Kidney (tissue), 14 donors: ENCODE measurements around the gene RGS6. TPM values are rescaled to one million over a fixed set of nuclear protein-coding genes. Genes with fewer than 3 reads are reported as not detected.

Experiments
- DNase-seq, 5 donors: peaks; one replicate each; pipeline ENCODE4 v3.0.0-alpha.2; 2013 to 2020
- FAIRE-seq: peaks from 2 replicates; lab custom pipeline; 2012; peaks lifted over from hg19 to GRCh38; lab: Jason Lieb, UNC
- H3K27ac ChIP-seq, 2 donors: one replicate each; pipeline ENCODE4 v1.7.0; 2013; ENCODE audit warnings: low read depth in 2 of 2, low read length in 2 of 2, inconsistent platforms in 1 of 2
- H3K27me3 ChIP-seq: one replicate; pipeline ENCODE4 v1.7.1; 2013; ENCODE audit warnings: low read length, inconsistent platforms; ENCODE audit not compliant: control insufficient read depth, insufficient read depth
- H3K36me3 ChIP-seq, 3 donors: one replicate each; pipeline versions ENCODE4 v1.7.0 to v1.7.1; 2013; ENCODE audit warnings: low read length in 3 of 3, control low read depth in 1 of 3, inconsistent platforms in 1 of 3; ENCODE audit not compliant: insufficient read depth in 3 of 3, control insufficient read depth in 2 of 3
- H3K4me1 ChIP-seq, 3 donors: one replicate each; pipeline versions ENCODE4 v1.7.0 to v1.7.1; 2013; ENCODE audit warnings: low read length in 3 of 3, inconsistent platforms in 1 of 3, low read depth in 1 of 3; ENCODE audit not compliant: control insufficient read depth in 2 of 3, insufficient read depth in 2 of 3
- H3K4me3 ChIP-seq, 3 donors: one replicate each; pipeline versions ENCODE4 v1.7.0 to v1.8.1; 2013; ENCODE audit warnings: low read length in 3 of 3, control low read depth in 1 of 3, inconsistent platforms in 1 of 3
- H3K9ac ChIP-seq, 3 donors: one replicate each; pipeline versions ENCODE4 v1.7.0 to v1.7.1; 2013; ENCODE audit warnings: low read length in 3 of 3, control low read depth in 1 of 3, inconsistent platforms in 1 of 3
- H3K9me3 ChIP-seq, 3 donors: one replicate each; pipeline versions ENCODE4 v1.7.0 to v1.7.1; 2013; ENCODE audit warnings: low read length in 3 of 3, control low read depth in 1 of 3, inconsistent platforms in 1 of 3; ENCODE audit not compliant: control insufficient read depth in 2 of 3, insufficient read depth in 1 of 3
- intact Hi-C: fragments of 100-400 bp; cut with DNase I; formaldehyde crosslinking; loops from one replicate; pipeline ENCODE4 v1.11.1; 2022
- polyA plus RNA-seq: library from polyadenylated mRNA; stranded (reverse); fragments of 350-450 nt; fragmentation: Illumina TruSeq; extraction: RNeasy Lipid Tissue Mini Kit (QIAGEN cat#74804); gene quantifications from one replicate; pipeline ENCODE4 v1.2.3, GENCODE V29; 2014; ENCODE audit warnings: low read depth, low replicate concordance; ENCODE audit not compliant: insufficient read depth
- total RNA-seq: library from RNA; stranded (reverse); fragmentation: NEBNext Ultra II Directional; extraction: Animal tissue kit (Norgen Biotek cat#: 25700); gene quantifications from one replicate; pipeline ENCODE4 v1.2.1, GENCODE V29; 2021
- TF ChIP-seq, protein P1 (sequence below): IDR thresholded peaks from 3 replicates; pipeline ENCODE4 v1.5.1; 2012; ENCODE audit warnings: mild to moderate bottlenecking, moderate library complexity, borderline replicate concordance; ENCODE audit not compliant: insufficient read depth; ENCODE audit errors: extremely low read depth
- donor health status: control.
- donor health status: control.
- donor health status: control.
- donor health status: control.
- donor health status: control.
- donor health status: DM: yes; HTN: yes; CAD: no.
- donor health status: Normal renal cell carcinoma (clear cell type).

The RGS6 gene
- total and polyA plus RNA-seq, 2 donors from 2014 or later = 1.1 to 1.4 TPM

DNA sequence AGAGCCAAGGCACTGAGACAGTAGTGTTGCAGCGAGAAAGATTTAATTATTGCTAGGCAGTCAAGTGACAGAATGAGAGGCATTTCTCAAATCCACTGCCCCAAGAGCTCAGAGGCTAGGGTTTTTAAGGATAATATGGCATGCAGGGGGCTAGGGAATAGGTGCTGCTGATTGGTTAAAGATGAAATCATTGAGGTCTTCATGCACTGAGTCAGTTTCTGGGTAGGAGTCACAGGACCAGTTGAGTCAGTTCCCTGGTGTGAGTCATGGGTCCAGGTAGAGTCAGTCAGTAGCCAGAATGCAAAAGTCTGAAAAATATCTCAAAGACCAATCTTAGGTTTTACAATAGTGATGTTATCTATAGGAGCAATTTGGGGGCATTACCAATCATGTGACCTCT, 323.8 kb downstream of the RGS6 start:
- DNase-seq = no peak
- H3K4me1 ChIP-seq = no peaks in the 10 kb centered on the region
- no peak overlapping the region for H3K4me3 ChIP-seq
- no peak overlapping the region for H3K9ac ChIP-seq
- intact Hi-C loops = no loop called here
- no peaks in the 10 kb centered on the region for H3K27me3 ChIP-seq
- H3K27ac ChIP-seq = no peak overlapping the region
- H3K9me3 ChIP-seq = peaks cover 0 to 5% (median 0%) of the 10 kb centered on the region in 3 donors
- TF ChIP-seq, protein P1, sequence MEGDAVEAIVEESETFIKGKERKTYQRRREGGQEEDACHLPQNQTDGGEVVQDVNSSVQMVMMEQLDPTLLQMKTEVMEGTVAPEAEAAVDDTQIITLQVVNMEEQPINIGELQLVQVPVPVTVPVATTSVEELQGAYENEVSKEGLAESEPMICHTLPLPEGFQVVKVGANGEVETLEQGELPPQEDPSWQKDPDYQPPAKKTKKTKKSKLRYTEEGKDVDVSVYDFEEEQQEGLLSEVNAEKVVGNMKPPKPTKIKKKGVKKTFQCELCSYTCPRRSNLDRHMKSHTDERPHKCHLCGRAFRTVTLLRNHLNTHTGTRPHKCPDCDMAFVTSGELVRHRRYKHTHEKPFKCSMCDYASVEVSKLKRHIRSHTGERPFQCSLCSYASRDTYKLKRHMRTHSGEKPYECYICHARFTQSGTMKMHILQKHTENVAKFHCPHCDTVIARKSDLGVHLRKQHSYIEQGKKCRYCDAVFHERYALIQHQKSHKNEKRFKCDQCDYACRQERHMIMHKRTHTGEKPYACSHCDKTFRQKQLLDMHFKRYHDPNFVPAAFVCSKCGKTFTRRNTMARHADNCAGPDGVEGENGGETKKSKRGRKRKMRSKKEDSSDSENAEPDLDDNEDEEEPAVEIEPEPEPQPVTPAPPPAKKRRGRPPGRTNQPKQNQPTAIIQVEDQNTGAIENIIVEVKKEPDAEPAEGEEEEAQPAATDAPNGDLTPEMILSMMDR = no peak
- H3K36me3 ChIP-seq = no peaks in the 10 kb centered on the region
- FAIRE-seq = no peak

DNA sequence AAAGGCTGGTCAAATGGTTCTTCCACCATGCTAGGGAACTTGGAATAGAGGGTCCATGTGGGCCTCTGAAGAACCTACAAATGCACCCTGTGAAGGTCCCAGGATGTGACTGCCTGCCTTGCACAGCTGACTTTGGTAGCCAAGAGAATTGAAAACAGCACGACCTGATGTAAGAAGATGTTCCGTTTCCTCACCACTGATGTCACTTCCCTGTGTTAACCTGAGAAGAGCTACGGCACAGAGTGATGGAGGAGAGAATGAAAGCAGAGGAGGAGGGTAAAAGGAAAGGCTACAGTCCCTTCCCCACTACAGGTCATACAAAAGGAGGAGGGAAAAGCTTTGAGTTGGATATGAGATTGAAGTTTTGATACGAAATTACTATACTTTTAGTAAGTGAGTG, 328.8 kb downstream of the RGS6 start:
- no peaks in the 10 kb centered on the region for H3K36me3 ChIP-seq
- TF ChIP-seq, protein P1 = no peak
- FAIRE-seq (no peak), DNase-seq (no peak)
- H3K4me3 ChIP-seq = no peak overlapping the region
- intact Hi-C loops = no loop called here
- H3K4me1 ChIP-seq = no peaks in the 10 kb centered on the region
- peaks cover 0 to 5% (median 0%) of the 10 kb centered on the region in 3 donors for H3K9me3 ChIP-seq
- no peaks in the 10 kb centered on the region for H3K27me3 ChIP-seq
- no peak overlapping the region for H3K27ac ChIP-seq
- H3K9ac ChIP-seq = no peak overlapping the region

DNA sequence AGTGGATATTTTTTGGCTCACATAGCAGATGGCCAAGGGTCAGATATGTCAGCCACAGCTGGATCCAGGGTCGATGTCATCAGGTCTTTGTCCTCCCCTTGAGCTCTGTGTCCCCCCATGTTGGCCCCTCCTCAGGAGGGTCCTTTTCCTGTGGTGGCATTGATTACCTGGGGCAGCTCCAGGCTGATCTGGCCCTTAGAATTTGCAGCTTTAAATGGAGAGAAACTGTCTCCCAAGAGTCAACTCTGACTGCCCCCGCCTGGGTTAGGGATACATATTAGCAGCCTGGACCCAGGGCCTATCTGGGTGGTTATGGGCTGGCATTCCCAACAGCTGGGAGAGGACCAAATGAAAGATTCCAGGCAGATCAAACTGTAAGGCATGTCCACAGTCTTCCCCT, 330.5 kb downstream of the RGS6 start:
- no peaks in the 10 kb centered on the region for H3K36me3 ChIP-seq
- no peak overlapping the region for H3K27ac ChIP-seq
- no peak for DNase-seq
- no peak overlapping the region for H3K4me3 ChIP-seq
- H3K9ac ChIP-seq = no peak overlapping the region
- H3K4me1 ChIP-seq = no peaks in the 10 kb centered on the region
- FAIRE-seq = no peak
- peaks cover 0 to 3% (median 0%) of the 10 kb centered on the region in 3 donors for H3K9me3 ChIP-seq
- TF ChIP-seq, protein P1 = no peak
- intact Hi-C loops = no loop called here
- H3K27me3 ChIP-seq = no peaks in the 10 kb centered on the region

DNA sequence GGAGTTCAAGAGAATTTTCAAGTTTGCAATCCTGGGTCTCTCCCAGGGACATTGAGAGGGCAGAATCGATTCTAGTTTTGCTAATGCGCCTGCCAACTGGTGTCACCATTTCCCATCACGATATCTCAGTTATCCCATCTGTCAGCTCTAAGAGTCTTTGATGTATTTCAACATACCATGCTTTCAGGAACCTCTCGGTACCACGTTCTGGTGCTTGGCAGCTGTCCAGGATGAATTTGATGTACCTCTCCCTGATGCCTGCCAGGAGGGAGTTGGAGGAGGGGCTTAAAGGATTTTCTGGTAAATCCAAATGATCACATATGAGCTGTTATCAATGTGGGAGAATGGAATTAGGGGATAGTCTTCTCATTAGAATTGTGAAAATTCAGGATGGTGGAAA, 332.5 kb downstream of the RGS6 start:
- H3K27ac ChIP-seq = no peak overlapping the region
- no peaks in the 10 kb centered on the region for H3K27me3 ChIP-seq
- intact Hi-C loops = no loop called here
- no peak overlapping the region for H3K9ac ChIP-seq
- no peaks in the 10 kb centered on the region for H3K4me1 ChIP-seq
- TF ChIP-seq, protein P1 = no peak
- no peak for FAIRE-seq
- no peak overlapping the region for H3K4me3 ChIP-seq
- no peak for DNase-seq
- H3K36me3 ChIP-seq = no peaks in the 10 kb centered on the region
- peaks cover 0 to 3% (median 0%) of the 10 kb centered on the region in 3 donors for H3K9me3 ChIP-seq
